Non-pigmented ciliary epithelial cell (primary cell): ENCODE measurements around the gene SEPTIN14.
"Not testable (repeated sequence)": the region's sequence is repeated elsewhere in the genome, so short reads cannot be mapped to it uniquely, and the experiment has no call there.

Source experiments
- DNase-seq: peaks from one replicate; pipeline ENCODE4 v3.0.0-alpha.2; 2010; ENCODE audit warnings: low read depth

Gene SEPTIN14

GRCh38 chr7:55784151-55784550 lies 78.4 kb downstream of the SEPTIN14 start:
- no peak for DNase-seq

DNA sequence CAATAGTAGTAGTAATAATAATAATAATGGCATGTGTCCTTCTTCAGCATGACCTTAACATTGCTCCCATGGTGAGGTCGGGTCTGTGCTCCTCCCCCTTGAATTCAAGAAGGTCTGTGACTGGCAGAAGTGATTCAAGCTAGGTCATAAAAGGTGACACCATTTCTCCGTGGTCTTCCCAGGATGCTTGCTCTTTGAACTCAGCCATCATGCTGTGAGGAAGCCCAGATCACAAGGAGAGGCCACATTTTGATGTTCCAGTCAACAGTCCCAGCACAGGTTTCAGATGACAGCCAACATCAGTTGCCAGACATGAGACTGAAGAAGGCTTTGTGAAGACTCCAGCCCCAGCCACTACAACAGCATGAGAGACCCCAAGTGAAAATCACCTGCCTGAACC lies 83.9 kb downstream of the SEPTIN14 start:
- no peak for DNase-seq

DNA sequence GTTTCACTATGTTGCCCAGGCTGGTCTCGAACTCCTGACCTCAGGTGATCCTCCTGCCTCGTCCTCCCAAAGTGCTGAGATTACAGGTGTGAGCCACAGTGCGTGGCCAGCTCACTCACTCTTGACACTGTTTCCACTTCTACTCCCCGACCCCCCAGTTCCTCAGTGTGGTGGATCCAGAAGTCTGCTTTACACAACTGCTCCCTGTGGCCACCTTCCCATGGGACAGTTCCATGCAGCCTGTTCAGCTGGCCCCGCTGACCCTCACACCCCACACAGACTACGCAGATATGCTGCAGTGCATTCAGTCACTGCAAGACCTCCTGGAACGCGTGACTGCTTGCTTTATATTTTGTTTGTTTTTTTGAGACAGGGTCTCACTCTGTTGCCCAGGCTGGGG lies 86.4 kb downstream of the SEPTIN14 start:
- no peak for DNase-seq

GRCh38 chr7:55775051-55775420 lies 87.5 kb downstream of the SEPTIN14 start:
- no peak for DNase-seq

GRCh38 chr7:55774327-55775050 lies 88.1 kb downstream of the SEPTIN14 start:
- DNase-seq, result no peak

- DNase-seq, result no peak
Measured at GRCh38 chr7:55770778-55771177, 91.8 kb downstream of the SEPTIN14 start.

DNA sequence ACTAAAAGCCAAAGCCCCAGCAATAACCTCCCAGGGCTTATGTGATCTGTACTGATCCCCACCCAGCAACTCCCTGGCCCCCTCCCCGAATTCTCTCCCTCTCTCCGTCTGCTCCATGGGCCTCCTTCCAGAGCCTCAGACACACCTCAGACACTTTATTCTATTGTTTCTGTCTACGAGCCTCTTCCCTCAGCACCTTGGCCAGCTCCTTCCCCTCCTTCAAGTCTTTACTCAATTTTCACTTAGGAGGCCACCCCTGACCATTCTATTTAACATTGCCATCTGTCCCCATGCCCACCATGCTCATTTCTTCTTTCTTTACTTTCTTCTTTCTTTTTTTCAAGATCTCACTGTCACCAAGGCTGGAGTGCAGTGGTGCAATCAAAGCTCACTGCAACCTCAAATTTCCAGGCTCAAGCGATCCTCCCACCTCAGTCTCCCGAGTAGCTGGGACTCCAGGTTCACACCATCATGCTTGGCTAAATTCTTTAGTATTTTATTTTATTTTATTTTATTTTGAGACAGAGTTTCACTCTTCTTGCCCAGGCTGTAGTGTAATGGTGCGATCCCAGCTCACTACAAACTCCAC lies 109.2 kb downstream of the SEPTIN14 start:
- not testable (repeated sequence) for DNase-seq

DNA sequence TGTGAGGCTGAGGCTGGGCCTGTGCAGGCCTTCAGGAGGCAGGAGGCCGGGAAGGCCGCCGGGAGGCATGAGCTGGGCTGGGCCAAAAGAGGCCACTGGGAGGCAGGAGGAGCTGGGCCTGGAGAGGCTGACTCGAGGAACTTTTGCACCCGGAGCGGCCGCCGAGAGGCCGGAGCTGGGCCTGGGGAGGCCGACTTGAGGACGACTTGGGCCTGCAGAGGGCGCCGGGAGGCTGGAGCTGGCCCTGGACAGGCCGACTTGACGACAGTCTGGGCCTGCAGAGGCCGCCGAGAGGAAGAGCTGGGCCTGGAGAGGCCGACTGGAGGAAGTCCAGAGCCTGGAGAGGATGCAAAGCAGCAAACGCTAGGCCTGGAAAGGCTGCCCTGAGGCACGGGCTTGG lies 117.8 kb downstream of the SEPTIN14 start:
- not testable (repeated sequence) for DNase-seq
